Subcutaneous abdominal adipose tissue (tissue), 5 donors: ENCODE results near the gene ZFP64.
"Not testable (repeated sequence)": the region's sequence is repeated elsewhere in the genome, so short reads cannot be mapped to it uniquely, and the experiment has no call there.

Experiments
- H3K27ac ChIP-seq: one replicate; pipeline ENCODE4 v1.7.0; 2013; ENCODE audit warnings: low read depth, mild to moderate bottlenecking, inconsistent platforms, low read length, moderate library complexity
- H3K27me3 ChIP-seq, 5 donors: one replicate each; pipeline ENCODE4 v1.7.0; 2013; ENCODE audit warnings: low read length in 5 of 5, inconsistent platforms in 1 of 5; ENCODE audit not compliant: control insufficient read depth in 5 of 5, insufficient read depth in 4 of 5
- H3K36me3 ChIP-seq, 5 donors: one replicate each; pipeline ENCODE4 v1.7.0; 2013; ENCODE audit warnings: low read length in 5 of 5; ENCODE audit not compliant: control insufficient read depth in 5 of 5, insufficient read depth in 5 of 5
- H3K4me1 ChIP-seq, 5 donors: one replicate each; pipeline ENCODE4 v1.7.0; 2013; ENCODE audit warnings: low read length in 5 of 5, mild to moderate bottlenecking in 3 of 5, moderate library complexity in 1 of 5; ENCODE audit not compliant: control insufficient read depth in 5 of 5, insufficient read depth in 5 of 5
- H3K4me3 ChIP-seq, 5 donors: one replicate each; pipeline ENCODE4 v1.7.0; 2013; ENCODE audit warnings: low read length in 5 of 5, low read depth in 1 of 5
- H3K9ac ChIP-seq, 5 donors: one replicate each; pipeline ENCODE4 v1.7.0; 2013; ENCODE audit warnings: low read length in 5 of 5, mild to moderate bottlenecking in 4 of 5, moderate library complexity in 3 of 5
- H3K9me3 ChIP-seq, 5 donors: one replicate each; pipeline ENCODE4 v1.7.0; 2013; ENCODE audit warnings: low read length in 5 of 5; ENCODE audit not compliant: control insufficient read depth in 5 of 5
- donor health status: healthy.
- donor health status: healthy.
- donor health status: healthy.
- donor health status: healthy.
- donor health status: healthy.

ZFP64 gene

DNA sequence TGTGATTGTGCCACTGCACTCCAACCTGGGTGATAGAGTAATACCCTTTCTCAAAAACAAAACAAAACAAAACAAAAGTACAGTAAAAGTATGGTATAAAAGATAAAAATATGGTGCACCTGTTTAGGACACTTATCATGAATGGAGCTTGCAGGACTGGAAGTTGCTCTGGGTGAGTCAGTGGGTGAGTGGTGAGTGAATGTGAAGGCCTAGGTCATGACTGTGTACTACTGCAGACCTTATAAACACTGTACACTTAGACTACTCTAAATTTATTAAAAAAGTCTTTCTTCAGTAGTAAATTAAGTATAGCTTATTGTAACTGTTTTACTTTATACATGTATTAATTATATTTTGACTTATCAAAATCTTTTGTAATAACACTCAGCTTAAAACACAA lies 46.0 kb downstream of the ZFP64 start:
- H3K27me3 ChIP-seq: no peaks in the 10 kb centered on the region
- H3K9ac ChIP-seq: no peak overlapping the region
- no peak overlapping the region for H3K27ac ChIP-seq
- no peak overlapping the region for H3K4me3 ChIP-seq
- H3K4me1 ChIP-seq: no peaks in the 10 kb centered on the region
- no peaks in the 10 kb centered on the region for H3K9me3 ChIP-seq
- peaks cover 0 to 4% (median 0%) of the 10 kb centered on the region in 5 donors for H3K36me3 ChIP-seq

DNA sequence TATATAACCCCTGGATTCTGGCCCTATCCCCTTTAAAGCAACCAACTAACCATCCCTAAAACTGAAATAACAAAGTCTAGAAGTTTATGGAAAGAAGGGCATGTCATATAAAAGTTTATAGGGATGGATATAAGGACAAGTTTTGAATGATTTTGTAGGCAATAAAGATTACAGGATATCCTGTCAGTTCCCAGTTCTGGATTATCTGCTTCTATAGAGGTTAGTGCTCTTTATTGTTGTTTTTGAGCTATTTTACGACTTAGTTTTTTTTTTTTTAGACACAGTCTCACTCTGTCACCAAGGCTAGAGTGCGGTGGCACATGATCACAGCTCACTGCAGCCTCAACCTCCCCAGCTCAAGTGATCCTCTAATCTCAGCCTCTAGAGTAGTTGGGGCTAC lies 48.3 kb downstream of the ZFP64 start:
- peaks cover 0 to 4% (median 0%) of the 10 kb centered on the region in 5 donors for H3K36me3 ChIP-seq
- H3K27ac ChIP-seq: no peak overlapping the region
- H3K9ac ChIP-seq: no peak overlapping the region
- H3K27me3 ChIP-seq: no peaks in the 10 kb centered on the region
- no peak overlapping the region for H3K4me3 ChIP-seq
- H3K4me1 ChIP-seq: no peaks in the 10 kb centered on the region
- no peaks in the 10 kb centered on the region for H3K9me3 ChIP-seq

DNA sequence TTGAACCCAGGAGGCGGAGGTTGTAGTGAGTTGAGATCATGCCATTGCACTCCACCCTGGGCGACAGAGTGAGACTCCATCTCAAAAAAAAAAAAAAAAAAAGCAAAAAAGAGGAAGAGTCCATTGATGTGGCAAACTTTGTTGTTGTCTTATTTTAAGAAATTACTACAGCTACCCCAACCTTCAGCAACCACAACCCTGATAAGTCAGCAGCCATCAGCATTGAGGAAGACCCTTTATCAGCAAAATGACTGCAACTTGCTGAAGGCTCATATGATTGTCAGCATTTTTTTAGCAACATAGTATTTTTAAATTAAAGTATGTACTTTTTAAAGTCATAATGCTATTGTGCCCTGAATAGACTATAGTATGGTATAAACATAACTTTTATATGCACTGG lies 48.8 kb downstream of the ZFP64 start:
- Histone ChIP-seq H3K9ac (no peak overlapping the region), H3K27ac (no peak overlapping the region), H3K4me3 (no peak overlapping the region), H3K27me3 (no peaks in the 10 kb centered on the region), H3K9me3 (no peaks in the 10 kb centered on the region), H3K4me1 (no peaks in the 10 kb centered on the region), H3K36me3 (peaks cover 0 to 4% (median 0%) of the 10 kb centered on the region in 5 donors)

DNA sequence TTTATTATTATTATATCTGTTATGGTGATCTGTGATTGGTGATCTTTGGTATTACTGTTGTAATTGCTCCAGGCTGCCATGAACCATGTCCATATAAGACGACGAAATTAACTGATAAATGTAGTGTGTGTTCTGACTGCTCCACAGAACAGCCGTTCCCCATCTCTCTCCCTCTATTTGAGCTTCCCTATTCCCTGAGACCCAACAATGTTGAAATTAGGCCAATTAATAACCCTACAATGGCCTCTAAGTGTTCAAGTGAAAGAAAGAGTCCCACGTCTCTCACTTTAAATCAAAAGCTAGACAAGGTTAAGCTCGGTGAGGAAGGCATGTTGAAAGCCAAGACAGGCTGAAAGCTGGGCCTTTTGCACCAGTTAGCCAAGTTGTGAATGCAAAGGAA lies 51.6 kb downstream of the ZFP64 start:
- H3K27me3 ChIP-seq: no peaks in the 10 kb centered on the region
- no peaks in the 10 kb centered on the region for H3K9me3 ChIP-seq
- H3K4me3 ChIP-seq: no peak overlapping the region
- peaks cover 0 to 4% (median 0%) of the 10 kb centered on the region in 5 donors for H3K36me3 ChIP-seq
- H3K4me1 ChIP-seq: no peaks in the 10 kb centered on the region
- no peak overlapping the region for H3K27ac ChIP-seq
- H3K9ac ChIP-seq: no peak overlapping the region

DNA sequence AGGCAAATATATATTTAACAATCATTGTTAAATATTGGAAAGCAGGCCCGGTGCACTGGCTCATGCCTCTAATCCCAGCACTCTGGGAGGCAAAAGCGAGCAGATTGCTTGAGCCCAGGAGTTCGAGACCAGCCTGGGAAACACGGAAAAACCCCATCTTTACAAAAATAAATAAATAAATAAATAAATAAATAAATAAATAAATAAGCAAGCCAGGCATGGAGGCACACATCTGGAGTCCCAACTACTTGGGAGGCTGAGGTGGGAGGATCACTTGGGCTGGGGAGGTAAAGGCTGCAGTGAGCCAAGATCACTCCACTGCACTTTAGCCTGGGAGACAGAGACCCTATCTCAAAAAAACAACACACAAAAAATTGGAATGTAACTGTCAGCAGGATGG lies 53.7 kb downstream of the ZFP64 start:
- no peak overlapping the region for H3K9ac ChIP-seq
- H3K36me3 ChIP-seq: peaks cover 0 to 4% (median 0%) of the 10 kb centered on the region in 5 donors
- no peaks in the 10 kb centered on the region for H3K27me3 ChIP-seq
- H3K9me3 ChIP-seq: no peaks in the 10 kb centered on the region
- no peaks in the 10 kb centered on the region for H3K4me1 ChIP-seq
- H3K27ac ChIP-seq: no peak overlapping the region
- H3K4me3 ChIP-seq: no peak overlapping the region

DNA sequence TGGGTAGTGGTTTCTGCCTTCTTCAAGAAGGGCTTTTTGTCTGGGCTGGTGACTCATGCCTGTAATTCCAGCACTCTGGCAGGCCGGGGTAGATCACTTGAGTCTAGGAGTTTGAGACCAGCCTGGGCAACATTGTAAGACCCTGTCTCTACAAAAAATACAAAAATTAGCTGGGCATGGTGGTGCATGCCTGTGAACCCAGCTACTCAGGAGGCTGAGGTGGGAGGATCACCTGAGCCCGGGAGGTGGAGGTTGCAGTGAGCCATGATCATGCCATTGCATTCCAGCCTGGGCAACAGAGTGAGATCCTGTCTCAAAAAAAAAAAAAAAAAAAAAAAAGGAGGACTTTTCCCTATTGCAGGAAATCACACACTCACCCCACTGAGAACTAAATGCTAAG lies 57.9 kb downstream of the ZFP64 start:
- not testable (repeated sequence) for H3K4me1 ChIP-seq, H3K27me3 ChIP-seq, H3K4me3 ChIP-seq, H3K27ac ChIP-seq, H3K9ac ChIP-seq, H3K36me3 ChIP-seq, H3K9me3 ChIP-seq

DNA sequence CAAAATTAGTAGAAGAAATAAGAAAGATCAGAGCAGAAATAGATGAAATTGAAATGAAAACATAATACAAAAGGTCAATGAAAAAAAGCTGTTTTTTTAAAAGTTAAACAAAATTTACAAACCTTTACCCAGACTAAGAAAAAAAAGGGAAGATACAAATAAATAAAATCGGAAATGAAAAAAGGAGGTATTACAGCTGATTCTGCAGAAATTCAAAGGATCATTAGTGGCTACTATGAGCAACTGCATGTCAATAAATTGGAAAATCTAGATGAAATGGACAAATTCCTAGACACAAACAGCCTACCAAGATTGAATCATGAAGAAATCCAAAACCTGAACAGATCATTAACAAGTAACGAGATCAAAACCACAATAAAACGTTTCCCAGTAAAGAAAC lies 59.2 kb downstream of the ZFP64 start:
- Histone ChIP-seq H3K9ac (no peak overlapping the region), H3K27ac (no peak overlapping the region), H3K36me3 (no peaks in the 10 kb centered on the region), H3K9me3 (no peaks in the 10 kb centered on the region), H3K27me3 (no peaks in the 10 kb centered on the region), H3K4me1 (no peaks in the 10 kb centered on the region), H3K4me3 (no peak overlapping the region)

DNA sequence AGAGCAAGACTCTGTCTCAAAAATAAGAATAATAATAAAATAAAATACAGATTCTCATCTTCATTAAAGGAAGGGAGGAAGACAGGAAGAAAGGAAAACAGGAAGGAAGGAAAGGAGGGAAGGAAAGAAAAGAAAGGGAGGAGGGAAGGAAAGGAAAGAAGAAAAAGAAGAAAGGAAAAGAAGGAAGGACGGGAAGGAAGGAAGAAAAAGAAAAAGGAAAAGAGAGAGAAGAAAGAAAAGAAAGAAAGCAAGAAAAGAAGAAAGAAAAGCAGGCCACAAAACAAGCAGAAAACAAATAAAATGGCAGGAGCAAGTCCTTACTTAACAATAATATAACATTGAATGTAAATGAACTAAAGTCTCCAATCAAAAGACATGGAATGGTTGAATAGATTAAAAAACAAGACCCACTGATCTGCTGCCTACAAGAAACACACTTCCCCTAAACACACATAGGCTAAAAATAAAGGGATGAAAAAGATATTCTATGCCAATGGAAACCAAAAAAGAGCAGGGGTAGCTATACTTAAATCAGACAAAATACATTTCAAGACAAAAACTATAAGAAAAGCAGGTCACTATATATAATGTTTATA lies 60.4 kb downstream of the ZFP64 start:
- no peaks in the 10 kb centered on the region for H3K36me3 ChIP-seq
- H3K9ac ChIP-seq: no peak overlapping the region
- no peak overlapping the region for H3K4me3 ChIP-seq
- no peaks in the 10 kb centered on the region for H3K4me1 ChIP-seq
- H3K27ac ChIP-seq: no peak overlapping the region
- H3K9me3 ChIP-seq: no peaks in the 10 kb centered on the region
- H3K27me3 ChIP-seq: no peaks in the 10 kb centered on the region

DNA sequence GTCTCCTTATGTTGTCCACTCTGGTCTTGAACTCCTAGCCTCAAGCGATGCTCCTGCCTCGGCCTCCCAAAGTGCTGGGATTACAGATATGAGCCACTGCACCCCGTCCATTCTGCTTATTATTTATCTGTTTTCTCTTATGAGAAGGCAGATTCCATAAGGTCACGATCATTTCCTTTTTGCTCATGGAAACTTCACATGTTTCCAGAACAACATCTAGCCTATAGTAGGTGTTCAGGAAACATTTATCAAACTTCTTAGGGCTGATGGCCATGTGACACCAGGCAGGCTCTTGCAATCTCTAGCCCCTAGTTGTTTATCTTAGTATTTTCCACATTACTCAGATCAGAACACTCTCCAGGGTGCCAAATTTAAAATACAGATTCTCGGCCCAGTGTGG lies 61.2 kb downstream of the ZFP64 start:
- H3K9me3 ChIP-seq: no peaks in the 10 kb centered on the region
- H3K9ac ChIP-seq: no peak overlapping the region
- H3K36me3 ChIP-seq: no peaks in the 10 kb centered on the region
- H3K4me3 ChIP-seq: no peak overlapping the region
- no peak overlapping the region for H3K27ac ChIP-seq
- no peaks in the 10 kb centered on the region for H3K4me1 ChIP-seq
- H3K27me3 ChIP-seq: no peaks in the 10 kb centered on the region

DNA sequence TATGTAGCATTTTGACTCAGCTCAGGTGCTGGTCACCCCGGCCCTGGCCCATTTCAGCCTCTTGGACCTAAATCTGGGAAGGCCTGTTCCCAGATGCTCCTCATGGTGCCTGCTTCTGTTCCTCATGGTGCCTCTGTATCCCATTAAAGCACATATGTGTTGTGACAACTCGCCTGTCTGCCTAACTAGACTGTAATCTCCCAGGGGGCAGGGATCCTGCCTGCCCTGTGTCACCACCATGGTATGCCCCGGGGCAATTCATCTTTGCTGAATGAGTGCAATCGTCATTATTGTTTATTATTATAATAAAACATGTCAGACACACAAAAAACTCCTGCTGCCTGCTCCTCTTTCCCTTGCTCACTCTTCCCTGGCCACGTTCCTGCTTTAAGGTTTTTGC lies 62.0 kb downstream of the ZFP64 start:
- H3K4me1 ChIP-seq: no peaks in the 10 kb centered on the region
- no peaks in the 10 kb centered on the region for H3K36me3 ChIP-seq
- H3K27me3 ChIP-seq: no peaks in the 10 kb centered on the region
- no peaks in the 10 kb centered on the region for H3K9me3 ChIP-seq
- H3K4me3 ChIP-seq: no peak overlapping the region
- H3K27ac ChIP-seq: no peak overlapping the region
- H3K9ac ChIP-seq: no peak overlapping the region

DNA sequence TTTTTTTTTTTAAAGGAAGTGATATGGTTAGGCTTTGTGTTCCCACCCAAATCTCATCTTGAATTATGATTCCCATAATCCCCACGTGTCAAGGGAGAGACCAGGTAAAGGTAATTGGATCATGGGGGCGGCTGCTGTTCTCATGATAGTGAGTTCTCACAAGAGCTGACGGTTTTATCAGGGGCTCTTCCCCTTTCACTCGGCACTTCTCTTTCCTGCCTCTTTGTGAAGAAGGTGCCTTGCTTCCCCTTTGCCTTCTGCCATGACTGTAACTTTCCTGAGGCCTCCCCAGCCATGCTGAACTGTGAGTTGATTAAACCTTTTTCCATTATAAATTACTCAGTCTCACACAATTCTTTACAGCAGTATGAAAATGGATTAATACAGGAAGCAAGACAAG lies 64.3 kb downstream of the ZFP64 start:
- Histone ChIP-seq H3K4me3 (no peak overlapping the region), H3K27me3 (no peaks in the 10 kb centered on the region), H3K36me3 (no peaks in the 10 kb centered on the region), H3K27ac (no peak overlapping the region), H3K9me3 (no peaks in the 10 kb centered on the region), H3K4me1 (no peaks in the 10 kb centered on the region), H3K9ac (no peak overlapping the region)
